Measurements from ENCODE around the gene GJC1. TPM values are rescaled to one million over a fixed set of nuclear protein-coding genes. Genes with fewer than 3 reads are reported as not detected.

GJC1 gene
- total and polyA plus RNA-seq, 2 of the 8 experiments (the other 6 are each of a cell fraction or from before 2014, with no cell fraction given) = 29.1 to 154 TPM

DNA sequence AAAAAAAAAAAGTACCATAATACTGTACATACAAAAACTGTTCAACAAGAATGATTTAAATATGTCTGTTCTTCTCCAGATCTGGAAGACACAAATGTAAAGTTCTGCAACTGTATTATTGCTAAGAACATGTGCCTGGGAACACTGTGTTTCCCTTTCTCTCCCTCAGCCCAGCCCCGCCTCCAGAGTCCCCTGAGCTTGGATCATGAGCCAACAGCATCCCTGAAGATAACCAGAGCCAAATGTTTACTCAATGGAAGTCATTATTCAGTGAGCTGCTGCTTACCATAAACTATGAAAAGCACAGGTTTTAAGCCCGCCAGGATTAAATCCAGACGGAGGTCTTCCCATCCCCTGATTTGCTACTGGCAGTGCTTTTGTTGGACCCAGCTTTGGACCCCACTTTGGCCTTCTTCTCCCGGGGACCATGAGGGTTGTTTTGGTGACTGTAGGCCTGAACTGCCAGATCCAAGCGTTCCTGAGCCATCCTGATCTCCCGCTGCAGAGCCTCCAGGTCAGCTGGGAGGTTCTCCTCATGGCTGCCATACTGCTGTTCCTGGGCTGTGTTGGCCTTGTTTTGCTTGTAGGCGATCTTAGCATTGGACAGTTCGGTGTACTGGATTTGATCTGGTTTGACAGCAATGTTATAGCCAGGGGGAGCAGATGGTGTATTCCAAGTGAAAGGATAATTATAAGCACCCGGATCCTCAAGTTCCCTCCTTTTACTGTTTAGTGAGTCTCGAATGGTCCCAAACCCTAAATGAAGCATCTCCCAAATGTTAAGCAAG lies 25.6 kb downstream of the GJC1 start (continued):
- TF ChIP-seq SAP30 (IDR thresholded peaks at IDR 0.05; ENCODE audit: insufficient read depth, insufficient replicate concordance, low read length) (no peak), EZH2 (IDR thresholded peaks at IDR 0.05; ENCODE audit: low read depth, low read length, severe bottlenecking) (no peak), FOSL1 (IDR thresholded peaks at IDR 0.05; ENCODE audit: insufficient read depth, low read depth, low read length) (no peak), TCF12 (IDR thresholded peaks at IDR 0.05; ENCODE audit: low read depth, low read length) (no peak)

Measured in H1 (cell line).